ENCODE data around the gene LCN10. TPM values are rescaled to one million over a fixed set of nuclear protein-coding genes. Genes with fewer than 3 reads are reported as not detected.
A peak's percentile ranks its signal among the peaks of the same experiment; 100 is the strongest.

The LCN10 gene
- total and polyA plus RNA-seq, 9 of the 15 experiments (the other 6 are each of a cell fraction or from before 2014, with no cell fraction given) = 0.10 to 0.21 (median 0.14) TPM; not detected in 6

- no peak for TF ChIP-seq E4F1 (CRISPR knock-in tag; IDR thresholded peaks at IDR 0.05; ENCODE audit: borderline replicate concordance)
These were observed 29.2 kb upstream of the LCN10 start (continued) for GRCh38 chr9:136771907-136772415.

- peaks cover 0 to 5% of the 10 kb centered on the region in 2 experiments; a peak in 1 of 5 replicates for H3K27me3 ChIP-seq (ENCODE audit: control insufficient read depth in 2 of 2, insufficient read depth in 2 of 2, low read length in 2 of 2)
- no peaks in the 10 kb centered on the region for H4K20me1 ChIP-seq (replicated peaks; ENCODE audit: control insufficient read depth, insufficient read depth, low read length)
- DNase-seq (ENCODE audit: extremely low read depth in 1 of 4, low spot score in 3 of 4) = peak; percentile 67 to 78 (median 72)
- no peaks in the 10 kb centered on the region for H3K79me2 ChIP-seq (ENCODE audit: control insufficient read depth, insufficient read depth, low read length)
- no peaks in the 10 kb centered on the region for H3K36me3 ChIP-seq (ENCODE audit: control insufficient read depth, insufficient read depth, low read length)
- H3K9me1 ChIP-seq (ENCODE audit: control insufficient read depth, insufficient read depth, low read length) = no peaks in the 10 kb centered on the region
- in situ Hi-C loops (cut with MboI) (loop anchor here (5.0 kb wide), 1 partner anchor 268 kb away; no protein-coding TSS in a partner anchor), intact Hi-C loops (cut with micrococcal nuclease) (no loop called here)
- POLR2A ChIA-PET = interaction anchor here (1.1 kb wide), 1 partner anchor 9 kb away, joined by 4 read pairs; no protein-coding TSS in a partner anchor
- WGBS (ENCODE audit: insufficient coverage, low coverage, missing lambda C conversion rate) = 14% methylated on average over 5 of the region's 16 CpGs
- no peak overlapping the region for H3K4me3 ChIP-seq
- peak; percentile 93 for ATAC-seq
- peaks cover 10 to 20% of the 10 kb centered on the region in 2 experiments; a peak in 4 of 5 replicates for H3K4me1 ChIP-seq (replicated peaks in 1 of 2; ENCODE audit: control insufficient read depth in 2 of 2, insufficient read depth in 2 of 2, low read length in 2 of 2)
- H3K9ac ChIP-seq (ENCODE audit: insufficient read depth in 1 of 2, low read depth in 2 of 2, low read length in 2 of 2) = peak overlapping the region in 1 of 2 experiments; percentile 84; a peak in 1 of 4 replicates
- CTCF ChIA-PET (ENCODE audit: low intra/inter-chr PET ratio) = interaction anchor here (0.6 kb wide), 1 partner anchor 15 kb away, joined by 3 read pairs; no protein-coding TSS in a partner anchor
- H3K27ac ChIP-seq (ENCODE audit: extremely low read depth, low read depth, low read length) = no peak overlapping the region
- no TSS peak for BruUV-seq (replicated peaks)
- H2AFZ ChIP-seq (ENCODE audit: low read depth, low read length) = peak overlapping the region; percentile 83
- no peak for FAIRE-seq
- peaks cover 11% of the 10 kb centered on the region for H3K9me3 ChIP-seq (replicated peaks; ENCODE audit: control insufficient read depth, insufficient read depth, low read depth, low read length)
- H3K4me2 ChIP-seq (ENCODE audit: insufficient read depth, low read length) = peak overlapping the region; percentile 58
- TF ChIP-seq RAD21 (CRISPR knock-in tag; conservative IDR thresholded peaks at IDR 0.05 in 1 of 2, IDR thresholded peaks at IDR 0.05 in 1 of 2) (peak in 1 of 2 experiments; percentile 31; a peak in 1 of 4 replicates), CEBPB (tag; IDR thresholded peaks at IDR 0.05) (no peak), ZNF197 (CRISPR knock-in tag; IDR thresholded peaks at IDR 0.05; ENCODE audit: low read depth) (no peak), NRF1 (conservative IDR thresholded peaks at IDR 0.05 in 1 of 2, IDR thresholded peaks at IDR 0.05 in 1 of 2) (0 out of 4 replicates have a peak, but pooled peaks of 1 of the 2 experiments have one; percentile 26), FOXA1 (IDR thresholded peaks at IDR 0.05; ENCODE audit: borderline replicate concordance) (no peak), KAT2B (IDR thresholded peaks at IDR 0.05; ENCODE audit: low read depth, low read length) (no peak), ATF2 (CRISPR knock-in tag; IDR thresholded peaks at IDR 0.05) (no peak), ZBTB8A (IDR thresholded peaks at IDR 0.05; ENCODE audit: partially characterized antibody) (no peak), SOX6 (IDR thresholded peaks at IDR 0.05) (no peak), HNRNPL (IDR thresholded peaks at IDR 0.05; ENCODE audit: low read depth, low read length) (no peak), CXXC5 (CRISPR knock-in tag; IDR thresholded peaks at IDR 0.05) (peak; percentile 28; the same call in 1 of the 2 replicates), VEZF1 (CRISPR knock-in tag; IDR thresholded peaks at IDR 0.05) (peak; percentile 61), MTF1 (CRISPR knock-in tag; IDR thresholded peaks at IDR 0.05; ENCODE audit: borderline replicate concordance) (no peak), CREM (IDR thresholded peaks at IDR 0.05; ENCODE audit: low read depth) (peak; percentile 38; the same call in 1 of the 2 replicates)
These were observed 27.0 kb upstream of the LCN10 start for GRCh38 chr9:136769710-136770191.
